ENCODE results near the gene DDX20. TPM values are rescaled to one million over a fixed set of nuclear protein-coding genes. Genes with fewer than 3 reads are reported as not detected.
A peak's percentile ranks its signal among the peaks of the same experiment; 100 is the strongest.

DDX20 gene
- total and polyA plus RNA-seq, 2 donors (not counting 3 experiments of a cell fraction or from before 2014, with no cell fraction given): 4.1 to 15.9 TPM

DNA sequence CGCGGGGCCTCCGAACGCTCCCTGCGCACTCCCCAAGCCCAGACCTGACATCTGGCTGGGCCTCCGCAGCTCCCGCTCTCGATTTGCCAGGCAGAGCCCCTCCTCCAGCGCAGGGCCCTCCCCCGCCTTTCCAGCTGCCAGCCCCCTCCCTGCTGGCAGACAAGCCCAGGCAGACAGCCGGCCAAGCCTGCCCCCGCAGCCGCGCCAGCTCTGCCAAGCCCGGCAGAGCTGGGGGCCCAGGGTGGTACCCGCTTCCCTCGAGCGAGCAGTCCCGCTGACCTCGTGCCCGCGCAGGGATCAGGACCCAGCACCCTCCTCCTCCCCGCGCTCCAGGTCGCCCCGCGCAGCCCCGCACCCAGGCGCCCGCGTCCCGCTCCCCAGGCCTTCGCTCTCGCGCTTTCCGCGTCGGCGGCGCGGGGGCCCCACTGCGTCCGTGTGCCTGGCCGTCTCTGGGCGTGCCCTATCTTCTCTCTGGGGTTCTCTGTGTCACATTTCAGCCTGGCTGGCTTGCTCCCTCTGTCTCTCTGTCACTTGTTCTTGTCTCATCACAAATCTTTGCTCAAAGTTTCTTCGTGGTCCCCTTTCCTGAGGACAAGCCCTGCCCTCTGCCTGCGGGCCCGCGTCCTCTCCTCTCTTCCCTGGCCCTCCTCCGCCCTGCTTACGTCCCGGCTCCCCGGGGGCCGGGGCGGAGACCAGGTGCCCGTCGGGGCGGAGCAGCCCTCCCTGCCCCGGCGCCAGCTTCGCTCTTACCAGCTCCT is 17.1 kb upstream of the DDX20 start:
- Histone ChIP-seq H3K4me3 (replicated peaks in 1 of 3; ENCODE audit: insufficient read depth in 1 of 3, low read depth in 1 of 3, low read length in 3 of 3) (peak overlapping the region; percentile 50 to 68 (median 61)), H3K9me3 (replicated peaks; ENCODE audit: control insufficient read depth, insufficient read depth, low read length) (no peaks in the 10 kb centered on the region), H3K36me3 (ENCODE audit: control insufficient read depth in 2 of 2, extremely low read depth in 1 of 2, insufficient read depth in 2 of 2, low read length in 2 of 2) (no peaks in the 10 kb centered on the region), H3K27ac (ENCODE audit: insufficient read depth, low read depth, low read length) (peak overlapping the region; percentile 47), H4K20me1 (replicated peaks; ENCODE audit: control insufficient read depth, extremely low read depth, insufficient read depth, low read length) (no peaks in the 10 kb centered on the region), H3K9me1 (replicated peaks; ENCODE audit: control insufficient read depth, extremely low read depth, insufficient read depth, low read length) (no peaks in the 10 kb centered on the region), H2AFZ (ENCODE audit: low read depth, low read length) (peak overlapping the region; percentile 87), H3K79me2 (ENCODE audit: control insufficient read depth, insufficient read depth, low read length) (no peaks in the 10 kb centered on the region), H3K4me2 (ENCODE audit: insufficient read depth, low read length) (peak overlapping the region; percentile 89), H3K9ac (replicated peaks; ENCODE audit: extremely low read depth, insufficient read depth, low read length) (peak overlapping the region; percentile 69), H3K27me3 (ENCODE audit: control insufficient read depth in 2 of 2, insufficient read depth in 2 of 2, low read length in 2 of 2) (peaks cover 4 to 6% of the 10 kb centered on the region in 2 experiments), H3K4me1 (ENCODE audit: control insufficient read depth, extremely low read depth, insufficient read depth, low read length) (peaks cover 34% of the 10 kb centered on the region)
- TF ChIP-seq FOS (IDR thresholded peaks at IDR 0.05; ENCODE audit: borderline replicate concordance, insufficient read depth, low read length): no peak
- peak; percentile 59 for TF ChIP-seq POLR2AphosphoS5 (IDR thresholded peaks at IDR 0.05; ENCODE audit: insufficient read depth, low read depth, low read length)
- no peak for TF ChIP-seq GATA2 (IDR thresholded peaks at IDR 0.05; ENCODE audit: insufficient read depth, insufficient read length, low read depth, low read length)
- TF ChIP-seq, protein P1, sequence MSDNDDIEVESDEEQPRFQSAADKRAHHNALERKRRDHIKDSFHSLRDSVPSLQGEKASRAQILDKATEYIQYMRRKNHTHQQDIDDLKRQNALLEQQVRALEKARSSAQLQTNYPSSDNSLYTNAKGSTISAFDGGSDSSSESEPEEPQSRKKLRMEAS (IDR thresholded peaks at IDR 0.05; ENCODE audit: insufficient read depth, insufficient read length): no peak
- TF ChIP-seq JUN (IDR thresholded peaks at IDR 0.05; ENCODE audit: borderline replicate concordance, insufficient read depth, insufficient read length, low read depth): no peak
- TF ChIP-seq POLR2A (IDR thresholded peaks at IDR 0.05; ENCODE audit: low read depth, low read length): peak; percentile 78
- TF ChIP-seq MYC (IDR thresholded peaks at IDR 0.05; ENCODE audit: low read depth, low read length): no peak
- TF ChIP-seq, protein P2, sequence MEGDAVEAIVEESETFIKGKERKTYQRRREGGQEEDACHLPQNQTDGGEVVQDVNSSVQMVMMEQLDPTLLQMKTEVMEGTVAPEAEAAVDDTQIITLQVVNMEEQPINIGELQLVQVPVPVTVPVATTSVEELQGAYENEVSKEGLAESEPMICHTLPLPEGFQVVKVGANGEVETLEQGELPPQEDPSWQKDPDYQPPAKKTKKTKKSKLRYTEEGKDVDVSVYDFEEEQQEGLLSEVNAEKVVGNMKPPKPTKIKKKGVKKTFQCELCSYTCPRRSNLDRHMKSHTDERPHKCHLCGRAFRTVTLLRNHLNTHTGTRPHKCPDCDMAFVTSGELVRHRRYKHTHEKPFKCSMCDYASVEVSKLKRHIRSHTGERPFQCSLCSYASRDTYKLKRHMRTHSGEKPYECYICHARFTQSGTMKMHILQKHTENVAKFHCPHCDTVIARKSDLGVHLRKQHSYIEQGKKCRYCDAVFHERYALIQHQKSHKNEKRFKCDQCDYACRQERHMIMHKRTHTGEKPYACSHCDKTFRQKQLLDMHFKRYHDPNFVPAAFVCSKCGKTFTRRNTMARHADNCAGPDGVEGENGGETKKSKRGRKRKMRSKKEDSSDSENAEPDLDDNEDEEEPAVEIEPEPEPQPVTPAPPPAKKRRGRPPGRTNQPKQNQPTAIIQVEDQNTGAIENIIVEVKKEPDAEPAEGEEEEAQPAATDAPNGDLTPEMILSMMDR (IDR thresholded peaks at IDR 0.05; ENCODE audit: extremely low read depth in 1 of 2, insufficient read depth in 1 of 2, low read depth in 1 of 2, low read length in 2 of 2): no peak
- TF ChIP-seq EZH2 (IDR thresholded peaks at IDR 0.05; ENCODE audit: borderline replicate concordance, low read depth, low read length, severe bottlenecking): no peak
- FAIRE-seq: peak; percentile 70
- intact Hi-C loops (cut with micrococcal nuclease): loop anchor here (1.0 to 10.0 kb wide), 2 partner anchors 18 to 774 kb away; partner anchors contain the start of gene LRIF1
- peak; percentile 76 for DNase-seq (ENCODE audit: low read depth, low spot score)
- dilution Hi-C loops (cut with MboI; ENCODE audit: extremely low pct_ligation_motif_present, low sequenced_read_pairs): no loop called here
- CTCF ChIA-PET: interaction anchor here (1.0 to 6.2 kb wide), 12 partner anchors 8 to 257 kb away, joined by 3 to 66 read pairs (median 6); partner anchors contain the start of gene DDX20
- TSS peak; percentile 58 for BruUV-seq (replicated peaks)
- POLR2A ChIA-PET: interaction anchor here (0.7 kb wide), 1 partner anchor 287 kb away, joined by 3 read pairs; no protein-coding TSS in a partner anchor

All from endothelial cell of umbilical vein (primary cell).